H9 (cell line): Measurements from ENCODE around the gene FAT1. TPM values are rescaled to one million over a fixed set of nuclear protein-coding genes. Genes with fewer than 3 reads are reported as not detected.

Experiments used
- DNase-seq: peaks from one replicate; pipeline ENCODE4 v3.0.0-alpha.2; 2017
- H2AFZ ChIP-seq: one replicate; pipeline ENCODE4 v1.6.1; 2013; ENCODE audit warnings: mild to moderate bottlenecking, low read length, control low read depth, moderate library complexity
- H2AK5ac ChIP-seq: 2 replicates; pipeline ENCODE4 v1.6.1; 2013; ENCODE audit warnings: low read length, control low read depth, mixed read lengths; ENCODE audit not compliant: insufficient read length
- H2BK120ac ChIP-seq: one replicate; pipeline ENCODE4 v1.6.1; 2013; ENCODE audit warnings: low read depth, mild to moderate bottlenecking, low read length, control low read depth, inconsistent platforms; ENCODE audit not compliant: poor library complexity, severe bottlenecking
- H2BK12ac ChIP-seq: 2 replicates; pipeline ENCODE4 v1.6.1; 2013; ENCODE audit warnings: low read length, control low read depth, mixed read lengths, low read depth; ENCODE audit not compliant: insufficient read length
- H2BK15ac ChIP-seq: 2 replicates; pipeline ENCODE4 v1.6.1; 2013; ENCODE audit warnings: low read depth, low read length, control low read depth
- H2BK20ac ChIP-seq: one replicate; pipeline ENCODE4 v1.6.1; 2013; ENCODE audit warnings: low read depth, mild to moderate bottlenecking, low read length, control low read depth, inconsistent platforms; ENCODE audit not compliant: poor library complexity, severe bottlenecking
- H2BK5ac ChIP-seq: 2 replicates; pipeline ENCODE4 v1.6.1; 2013; ENCODE audit warnings: low read length, control low read depth, mixed read lengths; ENCODE audit not compliant: insufficient read length
- H3K14ac ChIP-seq: 2 replicates; pipeline ENCODE4 v1.6.1; 2013; ENCODE audit warnings: low read length, control low read depth; ENCODE audit not compliant: insufficient read depth
- H3K18ac ChIP-seq: 2 replicates; pipeline ENCODE4 v1.6.1; 2013; ENCODE audit warnings: low read depth, mild to moderate bottlenecking, mixed read lengths, low read length, control low read depth; ENCODE audit not compliant: insufficient read length
- H3K23ac ChIP-seq: 2 replicates; pipeline ENCODE4 v1.6.1; 2013; ENCODE audit warnings: low read length, control low read depth, mixed read lengths, low read depth; ENCODE audit not compliant: insufficient read length
- H3K23me2 ChIP-seq: 2 replicates; pipeline ENCODE4 v1.6.1; 2013; ENCODE audit warnings: low read depth, mild to moderate bottlenecking, mixed read lengths, low read length, control low read depth; ENCODE audit not compliant: insufficient read length, poor library complexity, severe bottlenecking
- H3K27ac ChIP-seq: 2 replicates; pipeline ENCODE4 v1.5.1; 2013; ENCODE audit warnings: low read length, control low read depth, mixed read lengths, low read depth; ENCODE audit not compliant: insufficient read length
- H3K27me3 ChIP-seq: 2 replicates; pipeline ENCODE4 v1.6.1; 2013; ENCODE audit warnings: low read length, control low read depth, inconsistent platforms; ENCODE audit not compliant: insufficient read depth
- H3K4ac ChIP-seq: 2 replicates; pipeline ENCODE4 v1.6.1; 2013; ENCODE audit warnings: low read depth, mild to moderate bottlenecking, control low read depth, inconsistent platforms, low read length, moderate library complexity
- H3K4me1 ChIP-seq: 2 replicates; pipeline ENCODE4 v1.6.1; 2013; ENCODE audit warnings: low read length, control low read depth, inconsistent platforms; ENCODE audit not compliant: insufficient read depth
- H3K4me2 ChIP-seq: 2 replicates; pipeline ENCODE4 v1.6.1; 2013; ENCODE audit warnings: low read length, control low read depth, mixed read lengths; ENCODE audit not compliant: insufficient read length, insufficient read depth
- H3K56ac ChIP-seq: 2 replicates; pipeline ENCODE4 v1.6.1; 2013; ENCODE audit warnings: low read depth, mild to moderate bottlenecking, mixed read lengths, low read length, control low read depth; ENCODE audit not compliant: insufficient read length
- H3K79me1 ChIP-seq: 2 replicates; pipeline ENCODE4 v1.6.1; 2013; ENCODE audit warnings: low read depth, mild to moderate bottlenecking, moderate library complexity, low read length, control low read depth, inconsistent platforms; ENCODE audit not compliant: insufficient read depth, poor library complexity, severe bottlenecking
- H3K79me2 ChIP-seq: 2 replicates; pipeline ENCODE4 v1.6.1; 2013; ENCODE audit warnings: low read length, control low read depth, inconsistent platforms; ENCODE audit not compliant: insufficient read depth
- H3K9ac ChIP-seq: 2 replicates; pipeline ENCODE4 v1.6.1; 2013; ENCODE audit warnings: low read length, control low read depth, mixed read lengths; ENCODE audit not compliant: insufficient read length; ENCODE audit errors: extremely low read depth
- H3K9me3 ChIP-seq: one replicate; pipeline ENCODE4 v1.6.1; 2013; ENCODE audit warnings: low read depth, low read length, inconsistent platforms; ENCODE audit not compliant: control insufficient read depth
- H3T11ph ChIP-seq: one replicate; pipeline ENCODE4 v1.6.1; 2013; ENCODE audit warnings: mild to moderate bottlenecking, low read length, control low read depth, inconsistent platforms
- H4K20me1 ChIP-seq: one replicate; pipeline ENCODE4 v1.6.1; 2013; ENCODE audit not compliant: control insufficient read depth, insufficient read length, insufficient read depth
- H4K5ac ChIP-seq: 2 replicates; pipeline ENCODE4 v1.6.1; 2013; ENCODE audit warnings: low read depth, mild to moderate bottlenecking, mixed read lengths, low read length, control low read depth; ENCODE audit not compliant: insufficient read length
- H4K8ac ChIP-seq: replicated peaks from 2 replicates; pipeline ENCODE4 v1.6.1; 2013; ENCODE audit warnings: low read length, control low read depth, mixed read lengths, low read depth; ENCODE audit not compliant: insufficient read length
- H4K91ac ChIP-seq: 2 replicates; pipeline ENCODE4 v1.6.1; 2013; ENCODE audit warnings: low read depth, mild to moderate bottlenecking, moderate library complexity, mixed read lengths, low read length, control low read depth; ENCODE audit not compliant: insufficient read length
- H3K27ac Mint-ChIP-seq, 3 experiments: 2 replicates in 2 of 3; 3 replicates in 1 of 3; pipeline ENCODE4 v1.8.0; 2020 to 2021; ENCODE audit warnings: mixed read lengths in 3 of 3, mild to moderate bottlenecking in 1 of 3, moderate library complexity in 1 of 3
- H3K27me3 Mint-ChIP-seq: 2 replicates; pipeline ENCODE4 v1.8.0; 2021; ENCODE audit warnings: low read depth, mild to moderate bottlenecking, moderate library complexity, mixed read lengths
- H3K36me3 Mint-ChIP-seq, 3 experiments: 2 replicates in 2 of 3; 3 replicates in 1 of 3; pipeline ENCODE4 v1.8.0; 2020 to 2021; ENCODE audit warnings: low read depth in 3 of 3, mixed read lengths in 3 of 3; ENCODE audit not compliant: insufficient read depth in 1 of 3
- H3K4me1 Mint-ChIP-seq, 2 experiments: 2 replicates each; pipeline ENCODE4 v1.8.0; 2020; ENCODE audit warnings: mixed read lengths in 2 of 2
- H3K4me3 Mint-ChIP-seq, 2 experiments: 2 replicates in 1 of 2; 3 replicates in 1 of 2; pipeline ENCODE4 v1.8.0; 2020 to 2021; ENCODE audit warnings: mild to moderate bottlenecking in 2 of 2, mixed read lengths in 2 of 2, moderate library complexity in 1 of 2
- H3K9me3 Mint-ChIP-seq, 2 experiments: 2 replicates in 1 of 2; 3 replicates in 1 of 2; pipeline ENCODE4 v1.8.0; 2020; ENCODE audit warnings: mild to moderate bottlenecking in 2 of 2, mixed read lengths in 2 of 2, moderate library complexity in 1 of 2
- WGBS: extraction: QIAGEN DNeasy Blood & Tissue Kit; methylation state at CpG from one replicate; pipeline ENCODE4 v1.1.7; 2013; ENCODE audit warnings: missing lambda C conversion rate, low lambda C conversion rate, mixed read lengths; ENCODE audit not compliant: insufficient read length; ENCODE audit errors: extremely low coverage; 5-methylcytosine and 5-hydroxymethylcytosine counted together
- total RNA-seq: library from RNA; stranded (reverse); gene quantifications from 2 replicates; pipeline ENCODE4 v1.2.1, GENCODE V29; 2021
- TF ChIP-seq, protein P1 (sequence below): fragments of 200-600 bp; sonication (generic); conservative IDR thresholded peaks from 3 replicates; pipeline ENCODE4 v1.8.0; 2021; ENCODE audit warnings: antibody characterized with exemption, mild to moderate bottlenecking

The FAT1 gene
- total RNA-seq, 1 experiment from 2014 or later: 173 TPM

GRCh38 chr4:186553717-186554116 lies 169.9 kb downstream of the FAT1 start:
- H3K4me2 ChIP-seq: peak overlapping the region; percentile 72
- peak; percentile 56 for DNase-seq
- no CpG with 5 or more reads among the region's 13 CpGs for WGBS

More at GRCh38 chr4:186553717-186554116, 169.9 kb downstream of the FAT1 start:
- H3T11ph ChIP-seq: no peak overlapping the region
- H4K91ac ChIP-seq: no peak overlapping the region
- H2BK20ac ChIP-seq: no peak overlapping the region
- H3K18ac ChIP-seq: no peak overlapping the region
- no peak overlapping the region for H3K23ac ChIP-seq
- H3K27me3 ChIP-seq: no peaks in the 10 kb centered on the region; the same call in 1 of the 2 replicates
- peaks cover 27% of the 10 kb centered on the region for H3K27me3 Mint-ChIP-seq
- no peak overlapping the region; a peak in 1 of 7 replicates for H3K27ac Mint-ChIP-seq
- no peak overlapping the region for H2BK12ac ChIP-seq
- TF ChIP-seq, protein P1, sequence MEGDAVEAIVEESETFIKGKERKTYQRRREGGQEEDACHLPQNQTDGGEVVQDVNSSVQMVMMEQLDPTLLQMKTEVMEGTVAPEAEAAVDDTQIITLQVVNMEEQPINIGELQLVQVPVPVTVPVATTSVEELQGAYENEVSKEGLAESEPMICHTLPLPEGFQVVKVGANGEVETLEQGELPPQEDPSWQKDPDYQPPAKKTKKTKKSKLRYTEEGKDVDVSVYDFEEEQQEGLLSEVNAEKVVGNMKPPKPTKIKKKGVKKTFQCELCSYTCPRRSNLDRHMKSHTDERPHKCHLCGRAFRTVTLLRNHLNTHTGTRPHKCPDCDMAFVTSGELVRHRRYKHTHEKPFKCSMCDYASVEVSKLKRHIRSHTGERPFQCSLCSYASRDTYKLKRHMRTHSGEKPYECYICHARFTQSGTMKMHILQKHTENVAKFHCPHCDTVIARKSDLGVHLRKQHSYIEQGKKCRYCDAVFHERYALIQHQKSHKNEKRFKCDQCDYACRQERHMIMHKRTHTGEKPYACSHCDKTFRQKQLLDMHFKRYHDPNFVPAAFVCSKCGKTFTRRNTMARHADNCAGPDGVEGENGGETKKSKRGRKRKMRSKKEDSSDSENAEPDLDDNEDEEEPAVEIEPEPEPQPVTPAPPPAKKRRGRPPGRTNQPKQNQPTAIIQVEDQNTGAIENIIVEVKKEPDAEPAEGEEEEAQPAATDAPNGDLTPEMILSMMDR: peak; percentile 30; the same call in 2 of the 3 replicates
- H3K4me3 Mint-ChIP-seq: no peak overlapping the region; a peak in 1 of 5 replicates
- no peaks in the 10 kb centered on the region for H3K36me3 Mint-ChIP-seq
- H3K27ac ChIP-seq: no peak overlapping the region
- no peak overlapping the region for H3K4ac ChIP-seq
- H2AK5ac ChIP-seq: no peak overlapping the region
- H3K9me3 Mint-ChIP-seq: no peaks in the 10 kb centered on the region
- no peaks in the 10 kb centered on the region for H3K9me3 ChIP-seq
- no peaks in the 10 kb centered on the region for H3K79me2 ChIP-seq
- H2BK5ac ChIP-seq: no peak overlapping the region
- no peak overlapping the region for H4K5ac ChIP-seq
- no peak overlapping the region for H3K56ac ChIP-seq
- H3K14ac ChIP-seq: no peak overlapping the region
- peaks cover 6 to 14% of the 10 kb centered on the region in 2 experiments for H3K4me1 Mint-ChIP-seq
- peaks cover 8% of the 10 kb centered on the region for H3K23me2 ChIP-seq
- no peaks in the 10 kb centered on the region for H3K4me1 ChIP-seq
- no peak overlapping the region for H2BK15ac ChIP-seq
- no peaks in the 10 kb centered on the region for H3K79me1 ChIP-seq
- no peak overlapping the region for H2AFZ ChIP-seq
- no peaks in the 10 kb centered on the region for H4K20me1 ChIP-seq
- H4K8ac ChIP-seq: no peak overlapping the region
- no peak overlapping the region for H3K9ac ChIP-seq
- no peak overlapping the region for H2BK120ac ChIP-seq
